H9 (cell line): Measurements from ENCODE around the gene SKIDA1. TPM values are rescaled to one million over a fixed set of nuclear protein-coding genes. Genes with fewer than 3 reads are reported as not detected.

Experiments used
- DNase-seq: peaks from one replicate; pipeline ENCODE4 v3.0.0-alpha.2; 2017
- H2AFZ ChIP-seq: one replicate; pipeline ENCODE4 v1.6.1; 2013; ENCODE audit warnings: mild to moderate bottlenecking, low read length, control low read depth, moderate library complexity
- H2AK5ac ChIP-seq: 2 replicates; pipeline ENCODE4 v1.6.1; 2013; ENCODE audit warnings: low read length, control low read depth, mixed read lengths; ENCODE audit not compliant: insufficient read length
- H2BK120ac ChIP-seq: one replicate; pipeline ENCODE4 v1.6.1; 2013; ENCODE audit warnings: low read depth, mild to moderate bottlenecking, low read length, control low read depth, inconsistent platforms; ENCODE audit not compliant: poor library complexity, severe bottlenecking
- H2BK12ac ChIP-seq: 2 replicates; pipeline ENCODE4 v1.6.1; 2013; ENCODE audit warnings: low read length, control low read depth, mixed read lengths, low read depth; ENCODE audit not compliant: insufficient read length
- H2BK15ac ChIP-seq: 2 replicates; pipeline ENCODE4 v1.6.1; 2013; ENCODE audit warnings: low read depth, low read length, control low read depth
- H2BK20ac ChIP-seq: one replicate; pipeline ENCODE4 v1.6.1; 2013; ENCODE audit warnings: low read depth, mild to moderate bottlenecking, low read length, control low read depth, inconsistent platforms; ENCODE audit not compliant: poor library complexity, severe bottlenecking
- H2BK5ac ChIP-seq: 2 replicates; pipeline ENCODE4 v1.6.1; 2013; ENCODE audit warnings: low read length, control low read depth, mixed read lengths; ENCODE audit not compliant: insufficient read length
- H3K14ac ChIP-seq: 2 replicates; pipeline ENCODE4 v1.6.1; 2013; ENCODE audit warnings: low read length, control low read depth; ENCODE audit not compliant: insufficient read depth
- H3K18ac ChIP-seq: 2 replicates; pipeline ENCODE4 v1.6.1; 2013; ENCODE audit warnings: low read depth, mild to moderate bottlenecking, mixed read lengths, low read length, control low read depth; ENCODE audit not compliant: insufficient read length
- H3K23ac ChIP-seq: 2 replicates; pipeline ENCODE4 v1.6.1; 2013; ENCODE audit warnings: low read length, control low read depth, mixed read lengths, low read depth; ENCODE audit not compliant: insufficient read length
- H3K23me2 ChIP-seq: 2 replicates; pipeline ENCODE4 v1.6.1; 2013; ENCODE audit warnings: low read depth, mild to moderate bottlenecking, mixed read lengths, low read length, control low read depth; ENCODE audit not compliant: insufficient read length, poor library complexity, severe bottlenecking
- H3K27ac ChIP-seq: 2 replicates; pipeline ENCODE4 v1.5.1; 2013; ENCODE audit warnings: low read length, control low read depth, mixed read lengths, low read depth; ENCODE audit not compliant: insufficient read length
- H3K27me3 ChIP-seq: 2 replicates; pipeline ENCODE4 v1.6.1; 2013; ENCODE audit warnings: low read length, control low read depth, inconsistent platforms; ENCODE audit not compliant: insufficient read depth
- H3K4ac ChIP-seq: 2 replicates; pipeline ENCODE4 v1.6.1; 2013; ENCODE audit warnings: low read depth, mild to moderate bottlenecking, control low read depth, inconsistent platforms, low read length, moderate library complexity
- H3K4me1 ChIP-seq: 2 replicates; pipeline ENCODE4 v1.6.1; 2013; ENCODE audit warnings: low read length, control low read depth, inconsistent platforms; ENCODE audit not compliant: insufficient read depth
- H3K4me2 ChIP-seq: 2 replicates; pipeline ENCODE4 v1.6.1; 2013; ENCODE audit warnings: low read length, control low read depth, mixed read lengths; ENCODE audit not compliant: insufficient read length, insufficient read depth
- H3K56ac ChIP-seq: 2 replicates; pipeline ENCODE4 v1.6.1; 2013; ENCODE audit warnings: low read depth, mild to moderate bottlenecking, mixed read lengths, low read length, control low read depth; ENCODE audit not compliant: insufficient read length
- H3K79me1 ChIP-seq: 2 replicates; pipeline ENCODE4 v1.6.1; 2013; ENCODE audit warnings: low read depth, mild to moderate bottlenecking, moderate library complexity, low read length, control low read depth, inconsistent platforms; ENCODE audit not compliant: insufficient read depth, poor library complexity, severe bottlenecking
- H3K79me2 ChIP-seq: 2 replicates; pipeline ENCODE4 v1.6.1; 2013; ENCODE audit warnings: low read length, control low read depth, inconsistent platforms; ENCODE audit not compliant: insufficient read depth
- H3K9ac ChIP-seq: 2 replicates; pipeline ENCODE4 v1.6.1; 2013; ENCODE audit warnings: low read length, control low read depth, mixed read lengths; ENCODE audit not compliant: insufficient read length; ENCODE audit errors: extremely low read depth
- H3K9me3 ChIP-seq: one replicate; pipeline ENCODE4 v1.6.1; 2013; ENCODE audit warnings: low read depth, low read length, inconsistent platforms; ENCODE audit not compliant: control insufficient read depth
- H3T11ph ChIP-seq: one replicate; pipeline ENCODE4 v1.6.1; 2013; ENCODE audit warnings: mild to moderate bottlenecking, low read length, control low read depth, inconsistent platforms
- H4K20me1 ChIP-seq: one replicate; pipeline ENCODE4 v1.6.1; 2013; ENCODE audit not compliant: control insufficient read depth, insufficient read length, insufficient read depth
- H4K5ac ChIP-seq: 2 replicates; pipeline ENCODE4 v1.6.1; 2013; ENCODE audit warnings: low read depth, mild to moderate bottlenecking, mixed read lengths, low read length, control low read depth; ENCODE audit not compliant: insufficient read length
- H4K8ac ChIP-seq: replicated peaks from 2 replicates; pipeline ENCODE4 v1.6.1; 2013; ENCODE audit warnings: low read length, control low read depth, mixed read lengths, low read depth; ENCODE audit not compliant: insufficient read length
- H4K91ac ChIP-seq: 2 replicates; pipeline ENCODE4 v1.6.1; 2013; ENCODE audit warnings: low read depth, mild to moderate bottlenecking, moderate library complexity, mixed read lengths, low read length, control low read depth; ENCODE audit not compliant: insufficient read length
- H3K27ac Mint-ChIP-seq, 3 experiments: 2 replicates in 2 of 3; 3 replicates in 1 of 3; pipeline ENCODE4 v1.8.0; 2020 to 2021; ENCODE audit warnings: mixed read lengths in 3 of 3, mild to moderate bottlenecking in 1 of 3, moderate library complexity in 1 of 3
- H3K27me3 Mint-ChIP-seq: 2 replicates; pipeline ENCODE4 v1.8.0; 2021; ENCODE audit warnings: low read depth, mild to moderate bottlenecking, moderate library complexity, mixed read lengths
- H3K36me3 Mint-ChIP-seq, 3 experiments: 2 replicates in 2 of 3; 3 replicates in 1 of 3; pipeline ENCODE4 v1.8.0; 2020 to 2021; ENCODE audit warnings: low read depth in 3 of 3, mixed read lengths in 3 of 3; ENCODE audit not compliant: insufficient read depth in 1 of 3
- H3K4me1 Mint-ChIP-seq, 2 experiments: 2 replicates each; pipeline ENCODE4 v1.8.0; 2020; ENCODE audit warnings: mixed read lengths in 2 of 2
- H3K4me3 Mint-ChIP-seq, 2 experiments: 2 replicates in 1 of 2; 3 replicates in 1 of 2; pipeline ENCODE4 v1.8.0; 2020 to 2021; ENCODE audit warnings: mild to moderate bottlenecking in 2 of 2, mixed read lengths in 2 of 2, moderate library complexity in 1 of 2
- H3K9me3 Mint-ChIP-seq, 2 experiments: 2 replicates in 1 of 2; 3 replicates in 1 of 2; pipeline ENCODE4 v1.8.0; 2020; ENCODE audit warnings: mild to moderate bottlenecking in 2 of 2, mixed read lengths in 2 of 2, moderate library complexity in 1 of 2
- CTCF ChIP-seq: fragments of 200-600 bp; sonication (generic); conservative IDR thresholded peaks from 3 replicates; pipeline ENCODE4 v1.8.0; 2021; ENCODE audit warnings: antibody characterized with exemption, mild to moderate bottlenecking
- WGBS: extraction: QIAGEN DNeasy Blood & Tissue Kit; methylation state at CpG from one replicate; pipeline ENCODE4 v1.1.7; 2013; ENCODE audit warnings: missing lambda C conversion rate, low lambda C conversion rate, mixed read lengths; ENCODE audit not compliant: insufficient read length; ENCODE audit errors: extremely low coverage; 5-methylcytosine and 5-hydroxymethylcytosine counted together
- total RNA-seq: library from RNA; stranded (reverse); gene quantifications from 2 replicates; pipeline ENCODE4 v1.2.1, GENCODE V29; 2021

SKIDA1 gene
- total RNA-seq, 1 experiment from 2014 or later = 5.9 TPM

DNA sequence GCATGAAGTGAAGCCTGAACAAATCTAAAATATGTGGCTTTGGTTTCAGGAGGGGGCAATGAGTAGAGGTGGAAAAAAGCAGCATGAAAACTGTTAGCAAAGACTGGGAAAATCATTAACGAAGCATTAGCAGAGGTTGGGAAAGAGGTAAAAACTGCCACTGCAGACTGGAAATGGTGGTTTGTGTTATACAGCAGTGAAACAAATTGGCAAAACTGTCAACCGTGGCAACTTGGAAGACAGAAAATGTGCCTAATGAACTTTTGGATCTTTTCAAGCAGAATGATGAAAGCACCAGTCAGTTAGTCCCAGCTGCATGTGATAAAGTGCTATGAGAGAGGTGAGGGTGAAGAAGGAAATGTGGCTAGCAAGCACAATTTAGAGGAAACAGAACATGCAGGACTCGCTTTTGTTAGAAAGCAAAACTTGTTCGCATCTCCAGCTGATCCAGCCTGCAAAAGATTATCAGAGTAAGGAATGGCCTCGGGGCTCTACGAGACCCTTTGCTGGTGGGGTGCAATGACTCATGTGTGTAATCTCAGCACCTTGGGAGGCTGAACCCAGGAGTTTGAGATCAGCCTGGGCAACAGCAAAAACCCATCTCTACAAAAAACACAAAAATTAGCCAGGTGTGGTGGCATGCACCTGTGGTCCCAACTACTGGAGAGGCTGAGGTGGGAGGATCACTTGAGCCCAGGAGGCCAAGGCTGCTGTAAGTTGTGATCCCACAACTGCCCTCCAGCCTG lies 45.7 kb downstream of the SKIDA1 start:
- Mint-ChIP-seq H3K27ac (no peak overlapping the region; a peak in 2 of 7 replicates), H3K9me3 (peaks cover 5% of the 10 kb centered on the region in 2 experiments; a peak in 4 of 5 replicates)

More for the DNA sequence above, 45.7 kb downstream of the SKIDA1 start:
- no peak overlapping the region for H2BK12ac ChIP-seq
- no peak overlapping the region for H3T11ph ChIP-seq
- no peaks in the 10 kb centered on the region for H3K27me3 ChIP-seq
- Mint-ChIP-seq H3K4me3 (no peak overlapping the region), H3K36me3 (peaks cover 0 to 9% (median 5%) of the 10 kb centered on the region in 3 experiments; a peak in 2 of 7 replicates), H3K4me1 (peaks cover 11 to 13% of the 10 kb centered on the region in 2 experiments), H3K27me3 (peaks cover 2% of the 10 kb centered on the region)
- H4K20me1 ChIP-seq = no peaks in the 10 kb centered on the region
- H3K4ac ChIP-seq = no peak overlapping the region
- H4K5ac ChIP-seq = no peak overlapping the region
- H4K91ac ChIP-seq = no peak overlapping the region
- H3K79me1 ChIP-seq = no peaks in the 10 kb centered on the region
- H3K4me1 ChIP-seq = no peaks in the 10 kb centered on the region
- no peak overlapping the region for H4K8ac ChIP-seq
- H3K79me2 ChIP-seq = no peaks in the 10 kb centered on the region
- H3K18ac ChIP-seq = no peak overlapping the region
- H2BK120ac ChIP-seq = no peak overlapping the region
- H2BK5ac ChIP-seq = no peak overlapping the region
- H3K23me2 ChIP-seq = no peaks in the 10 kb centered on the region
- H3K56ac ChIP-seq = no peak overlapping the region
- no peak overlapping the region for H2AFZ ChIP-seq
- H2AK5ac ChIP-seq = no peak overlapping the region
- H3K9ac ChIP-seq = no peak overlapping the region
- no peak overlapping the region for H3K27ac ChIP-seq
- no peak overlapping the region for H3K14ac ChIP-seq
- H3K23ac ChIP-seq = no peak overlapping the region
- WGBS = no CpG with 5 or more reads among the region's 6 CpGs
- H2BK20ac ChIP-seq = no peak overlapping the region
- H2BK15ac ChIP-seq = no peak overlapping the region
- no peaks in the 10 kb centered on the region for H3K9me3 ChIP-seq
- no peak overlapping the region for H3K4me2 ChIP-seq
- no peak for TF ChIP-seq CTCF
- DNase-seq = no peak
